Parathyroid adenoma (tissue), 2 donors: ENCODE data around the gene ARL6IP6.

Experiments
- H2AFZ ChIP-seq: fragments of 300-600 bp; sonication (generic); one replicate; pipeline ENCODE4 v1.7.0; 2017; ENCODE audit warnings: antibody characterized with exemption, mild to moderate bottlenecking
- H3K27ac ChIP-seq: fragments of 300-600 bp; sonication (generic); one replicate; pipeline ENCODE4 v1.7.0; 2017
- H3K27me3 ChIP-seq: fragments of 300-600 bp; sonication (generic); one replicate; pipeline ENCODE4 v1.7.0; 2017; ENCODE audit warnings: low read length; ENCODE audit not compliant: control insufficient read depth, insufficient read depth
- H3K36me3 ChIP-seq: fragments of 300-600 bp; sonication (generic); one replicate; pipeline ENCODE4 v1.7.0; 2017; ENCODE audit warnings: low read length; ENCODE audit not compliant: control insufficient read depth, insufficient read depth
- H3K4me1 ChIP-seq: fragments of 300-600 bp; sonication (generic); one replicate; pipeline ENCODE4 v1.7.0; 2017; ENCODE audit warnings: control low read depth
- H3K4me2 ChIP-seq: fragments of 300-600 bp; sonication (generic); one replicate; pipeline ENCODE4 v1.7.0; 2017; ENCODE audit warnings: low read length
- H3K4me3 ChIP-seq: fragments of 300-600 bp; sonication (generic); one replicate; pipeline ENCODE4 v1.7.0; 2017; ENCODE audit warnings: low read depth, low read length
- H3K79me2 ChIP-seq: fragments of 300-600 bp; sonication (generic); one replicate; pipeline ENCODE4 v1.7.0; 2017; ENCODE audit warnings: control low read depth
- H3K9ac ChIP-seq: fragments of 300-600 bp; sonication (generic); one replicate; pipeline ENCODE4 v1.7.0; 2017; ENCODE audit warnings: mild to moderate bottlenecking
- H3K9me3 ChIP-seq: fragments of 300-600 bp; sonication (generic); one replicate; pipeline ENCODE4 v1.7.0; 2017; ENCODE audit warnings: low read length; ENCODE audit not compliant: control insufficient read depth
- TF ChIP-seq, protein P1 (sequence below): fragments of 300-600 bp; sonication (generic); IDR thresholded peaks from one replicate; pipeline ENCODE4 v1.7.0; 2017; ENCODE audit warnings: antibody characterized with exemption, mild to moderate bottlenecking
- donor health status: primary hyperparathyroidism.

The ARL6IP6 gene

DNA sequence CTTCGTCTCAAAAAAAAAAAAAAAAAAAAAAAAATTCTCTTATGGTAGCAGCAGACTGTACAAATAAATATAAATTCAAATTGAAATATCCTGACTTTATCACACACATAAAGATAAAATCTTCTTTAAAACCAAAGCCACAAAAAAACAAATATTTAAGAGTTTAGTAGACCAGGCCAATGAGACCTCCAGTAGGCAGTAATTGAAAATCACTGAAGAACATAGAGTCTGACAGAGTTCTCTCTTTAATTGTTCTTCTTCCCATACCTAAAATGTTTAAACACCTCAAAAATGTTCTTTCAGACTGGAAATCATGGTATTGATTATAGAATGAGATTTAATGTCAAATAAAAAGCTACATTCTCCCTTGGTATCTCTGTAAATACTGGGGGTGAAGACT is 21.9 kb upstream of the ARL6IP6 start:
- no peak overlapping the region for H2AFZ ChIP-seq
- H3K36me3 ChIP-seq, result no peaks in the 10 kb centered on the region
- H3K4me2 ChIP-seq, result no peak overlapping the region
- no peak overlapping the region for H3K4me3 ChIP-seq
- TF ChIP-seq, protein P1, sequence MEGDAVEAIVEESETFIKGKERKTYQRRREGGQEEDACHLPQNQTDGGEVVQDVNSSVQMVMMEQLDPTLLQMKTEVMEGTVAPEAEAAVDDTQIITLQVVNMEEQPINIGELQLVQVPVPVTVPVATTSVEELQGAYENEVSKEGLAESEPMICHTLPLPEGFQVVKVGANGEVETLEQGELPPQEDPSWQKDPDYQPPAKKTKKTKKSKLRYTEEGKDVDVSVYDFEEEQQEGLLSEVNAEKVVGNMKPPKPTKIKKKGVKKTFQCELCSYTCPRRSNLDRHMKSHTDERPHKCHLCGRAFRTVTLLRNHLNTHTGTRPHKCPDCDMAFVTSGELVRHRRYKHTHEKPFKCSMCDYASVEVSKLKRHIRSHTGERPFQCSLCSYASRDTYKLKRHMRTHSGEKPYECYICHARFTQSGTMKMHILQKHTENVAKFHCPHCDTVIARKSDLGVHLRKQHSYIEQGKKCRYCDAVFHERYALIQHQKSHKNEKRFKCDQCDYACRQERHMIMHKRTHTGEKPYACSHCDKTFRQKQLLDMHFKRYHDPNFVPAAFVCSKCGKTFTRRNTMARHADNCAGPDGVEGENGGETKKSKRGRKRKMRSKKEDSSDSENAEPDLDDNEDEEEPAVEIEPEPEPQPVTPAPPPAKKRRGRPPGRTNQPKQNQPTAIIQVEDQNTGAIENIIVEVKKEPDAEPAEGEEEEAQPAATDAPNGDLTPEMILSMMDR, result no peak
- H3K9me3 ChIP-seq, result no peaks in the 10 kb centered on the region
- H3K9ac ChIP-seq, result no peak overlapping the region
- no peak overlapping the region for H3K27ac ChIP-seq
- no peaks in the 10 kb centered on the region for H3K27me3 ChIP-seq
- no peaks in the 10 kb centered on the region for H3K4me1 ChIP-seq
- peaks cover 6% of the 10 kb centered on the region for H3K79me2 ChIP-seq

DNA sequence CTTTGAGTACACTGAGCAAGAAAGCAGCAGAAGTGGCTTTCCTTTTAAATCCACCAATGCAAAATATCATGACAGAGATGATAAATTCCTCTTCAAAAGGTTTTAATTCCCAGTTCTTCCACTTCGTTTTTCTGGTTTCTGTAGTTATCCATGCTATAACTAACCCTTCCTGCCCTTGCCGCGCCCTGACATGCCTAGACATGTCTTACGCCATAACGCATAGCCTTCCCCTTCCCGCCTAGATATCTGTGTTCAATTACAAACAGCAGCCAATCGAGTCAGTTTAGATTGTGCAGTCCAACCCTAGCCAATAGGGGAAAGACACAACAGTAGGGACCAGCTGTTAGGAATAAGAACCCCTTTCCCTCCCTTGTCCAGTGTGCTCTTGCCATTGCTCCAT is 17.2 kb upstream of the ARL6IP6 start:
- H3K9me3 ChIP-seq, result no peaks in the 10 kb centered on the region
- no peak overlapping the region for H3K4me2 ChIP-seq
- TF ChIP-seq, protein P1, result no peak
- H3K36me3 ChIP-seq, result no peaks in the 10 kb centered on the region
- H3K27me3 ChIP-seq, result no peaks in the 10 kb centered on the region
- no peak overlapping the region for H3K4me3 ChIP-seq
- no peak overlapping the region for H2AFZ ChIP-seq
- peaks cover 40% of the 10 kb centered on the region for H3K79me2 ChIP-seq
- no peak overlapping the region for H3K9ac ChIP-seq
- peaks cover 5% of the 10 kb centered on the region for H3K4me1 ChIP-seq
- H3K27ac ChIP-seq, result no peak overlapping the region

DNA sequence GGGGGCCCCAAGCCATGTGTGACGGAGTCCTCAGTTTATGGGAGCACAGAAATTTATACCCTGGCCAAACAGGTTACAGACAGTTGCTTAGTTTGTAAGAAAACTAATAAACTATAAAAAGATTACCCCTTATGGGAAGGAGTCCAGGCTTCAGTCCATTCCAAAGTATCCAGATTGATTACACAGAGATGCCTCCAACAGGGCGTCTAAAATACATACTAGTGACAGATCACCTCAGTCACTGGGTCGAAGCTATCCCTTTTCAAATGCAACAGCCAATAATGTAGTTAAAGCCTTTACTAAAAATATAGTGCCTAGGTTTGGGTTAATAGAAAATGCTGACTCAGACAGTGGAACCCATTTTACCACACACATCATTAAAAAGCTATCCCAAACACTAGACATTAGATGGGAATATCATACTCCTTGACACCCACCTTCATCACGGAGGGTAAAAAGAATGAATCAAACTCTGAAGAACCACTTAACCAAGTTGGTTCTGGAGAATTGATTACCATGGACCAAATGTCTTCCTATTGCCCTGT is 11.9 kb upstream of the ARL6IP6 start:
- Histone ChIP-seq H3K36me3 (no peaks in the 10 kb centered on the region), H3K4me2 (no peak overlapping the region), H3K79me2 (peaks cover 72% of the 10 kb centered on the region), H3K27ac (no peak overlapping the region), H3K4me3 (no peak overlapping the region), H3K4me1 (peaks cover 18% of the 10 kb centered on the region), H3K27me3 (no peaks in the 10 kb centered on the region), H2AFZ (no peak overlapping the region), H3K9ac (no peak overlapping the region), H3K9me3 (no peaks in the 10 kb centered on the region)
- TF ChIP-seq, protein P1, result no peak

DNA sequence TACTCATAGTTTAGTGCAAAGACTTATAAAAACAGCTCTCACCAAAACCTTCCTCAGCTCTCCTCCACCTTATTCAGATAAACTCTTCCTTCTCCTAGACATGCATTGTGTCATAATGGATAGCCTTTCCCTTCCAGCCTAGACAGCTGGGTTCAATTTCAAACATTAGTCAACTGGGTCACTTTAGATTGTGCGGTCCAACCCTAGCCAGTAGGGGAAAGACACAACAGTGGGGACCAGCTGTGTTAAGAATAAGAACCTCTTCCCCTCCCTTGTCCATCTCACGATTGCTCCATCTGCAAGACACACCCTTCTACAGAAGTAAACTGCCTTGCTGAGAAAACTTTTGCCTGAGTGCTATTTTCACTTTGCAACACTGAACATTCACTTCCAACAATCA is 9.7 kb upstream of the ARL6IP6 start:
- Histone ChIP-seq H3K27ac (no peak overlapping the region), H3K9ac (no peak overlapping the region), H3K79me2 (peaks cover 57% of the 10 kb centered on the region), H3K4me1 (peaks cover 18% of the 10 kb centered on the region), H3K36me3 (no peaks in the 10 kb centered on the region), H3K9me3 (no peaks in the 10 kb centered on the region), H3K4me2 (no peak overlapping the region), H3K4me3 (no peak overlapping the region), H2AFZ (no peak overlapping the region), H3K27me3 (no peaks in the 10 kb centered on the region)
- TF ChIP-seq, protein P1, result no peak

DNA sequence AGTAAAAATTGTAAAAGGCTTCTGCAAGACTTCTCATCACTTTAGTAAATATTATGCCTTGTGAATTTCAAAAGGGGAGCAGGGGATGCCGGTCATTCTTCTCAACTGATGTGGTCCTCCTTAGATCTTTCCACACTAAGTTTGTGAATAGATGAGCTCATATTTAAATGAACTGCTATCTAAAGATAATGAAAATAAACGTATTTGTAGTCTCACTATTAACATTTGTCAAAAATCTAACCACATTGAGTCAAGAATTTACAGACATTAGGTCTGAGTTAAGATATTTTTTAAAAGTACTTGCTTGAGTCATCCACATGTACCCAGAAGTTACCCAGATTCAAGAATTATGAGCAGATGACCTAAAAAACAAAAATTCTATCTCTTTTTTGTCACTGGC is 7.7 kb upstream of the ARL6IP6 start:
- peaks cover 55% of the 10 kb centered on the region for H3K79me2 ChIP-seq
- H3K4me3 ChIP-seq, result no peak overlapping the region
- no peak overlapping the region for H3K27ac ChIP-seq
- H3K4me2 ChIP-seq, result no peak overlapping the region
- H3K27me3 ChIP-seq, result no peaks in the 10 kb centered on the region
- H2AFZ ChIP-seq, result no peak overlapping the region
- peaks cover 14% of the 10 kb centered on the region for H3K4me1 ChIP-seq
- TF ChIP-seq, protein P1, result no peak
- no peaks in the 10 kb centered on the region for H3K9me3 ChIP-seq
- no peak overlapping the region for H3K9ac ChIP-seq
- no peaks in the 10 kb centered on the region for H3K36me3 ChIP-seq
